Activated naive CD8-positive, alpha-beta T cell treated with anti-CD3 and anti-CD28 coated beads, Interleukin-2, amount 10 ng/mL, durations not matched to agents 7 days and 5 days (primary cell): ENCODE measurements around the gene FRMD3. TPM values are rescaled to one million over a fixed set of nuclear protein-coding genes. Genes with fewer than 3 reads are reported as not detected.

Source experiments
- ATAC-seq: fragments of 150-1000 bp; cut with Tn5 transposase; one replicate; pipeline ENCODE4 v1.10.0; 2021; ENCODE audit warnings: low read depth, moderate library complexity
- POLR2A ChIA-PET: fragments of 350-600 bp; sonication (Branson Sonifier 250); formaldehyde crosslinking; loops from one replicate; lab custom pipeline; 2021; ENCODE audit warnings: antibody characterized with exemption; lab: Charles Lee
- DNase-seq: peaks from one replicate; pipeline ENCODE4 v3.0.0; 2021
- H3K27ac Mint-ChIP-seq: one replicate; pipeline ENCODE4 v1.8.0; 2022; ENCODE audit warnings: mild to moderate bottlenecking, mixed read lengths
- H3K27me3 Mint-ChIP-seq: one replicate; pipeline ENCODE4 v1.8.0; 2022; ENCODE audit warnings: mild to moderate bottlenecking, moderate library complexity, mixed read lengths
- H3K36me3 Mint-ChIP-seq: one replicate; pipeline ENCODE4 v1.8.0; 2021; ENCODE audit warnings: mild to moderate bottlenecking, mixed read lengths
- H3K4me1 Mint-ChIP-seq: one replicate; pipeline ENCODE4 v1.8.0; 2021; ENCODE audit warnings: mixed read lengths
- H3K4me3 Mint-ChIP-seq: one replicate; pipeline ENCODE4 v1.8.0; 2022; ENCODE audit warnings: mild to moderate bottlenecking, moderate library complexity, mixed read lengths
- H3K9me3 Mint-ChIP-seq: one replicate; pipeline ENCODE4 v1.8.0; 2021; ENCODE audit warnings: mixed read lengths
- total RNA-seq, 2 experiments: library from RNA; stranded (reverse); gene quantifications; one replicate each; pipeline ENCODE4 v1.2.3, GENCODE V29; 2021

FRMD3 gene
- total RNA-seq, 2 experiments from 2014 or later, result 1.2 TPM

- H3K36me3 Mint-ChIP-seq, result no peaks in the 10 kb centered on the region
- no peak for ATAC-seq
- no peak overlapping the region for H3K27ac Mint-ChIP-seq
- peaks cover 4% of the 10 kb centered on the region for H3K9me3 Mint-ChIP-seq
- no peak for DNase-seq
- no peaks in the 10 kb centered on the region for H3K27me3 Mint-ChIP-seq
- H3K4me1 Mint-ChIP-seq, result no peaks in the 10 kb centered on the region
- no peak overlapping the region for H3K4me3 Mint-ChIP-seq
- POLR2A ChIA-PET, result no interaction called here
These were observed 263.4 kb downstream of the FRMD3 start for GRCh38 chr9:83274787-83275186.

DNA sequence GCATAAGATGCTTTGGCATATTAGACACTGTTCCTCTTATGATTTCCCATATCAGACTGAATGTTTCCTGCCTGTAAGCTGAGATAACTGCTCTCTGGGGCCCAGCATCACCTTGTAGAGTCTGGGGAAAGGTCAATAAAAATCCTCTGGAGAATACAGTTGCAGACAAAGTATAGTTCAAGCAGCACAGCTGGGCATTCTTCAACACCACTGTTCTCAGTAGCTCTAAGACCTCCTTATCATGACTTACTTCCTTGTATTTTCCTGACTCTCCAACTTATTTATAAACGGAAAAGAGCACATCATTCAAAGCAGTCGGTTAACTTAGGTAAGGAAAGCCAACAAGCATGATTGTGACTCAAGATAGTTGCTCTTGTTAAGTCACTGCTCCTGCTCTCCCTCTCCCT, 266.5 kb downstream of the FRMD3 start:
- POLR2A ChIA-PET, result no interaction called here
- H3K36me3 Mint-ChIP-seq, result no peaks in the 10 kb centered on the region
- no peaks in the 10 kb centered on the region for H3K4me1 Mint-ChIP-seq
- DNase-seq, result no peak
- no peak overlapping the region for H3K4me3 Mint-ChIP-seq
- ATAC-seq, result no peak
- no peaks in the 10 kb centered on the region for H3K9me3 Mint-ChIP-seq
- H3K27ac Mint-ChIP-seq, result no peak overlapping the region
- H3K27me3 Mint-ChIP-seq, result no peaks in the 10 kb centered on the region

GRCh38 chr9:83270116-83270515, 268.1 kb downstream of the FRMD3 start:
- POLR2A ChIA-PET, result no interaction called here
- H3K27ac Mint-ChIP-seq, result no peak overlapping the region
- DNase-seq (no peak), ATAC-seq (no peak)
- no peaks in the 10 kb centered on the region for H3K4me1 Mint-ChIP-seq
- no peaks in the 10 kb centered on the region for H3K36me3 Mint-ChIP-seq
- H3K27me3 Mint-ChIP-seq, result no peaks in the 10 kb centered on the region
- no peak overlapping the region for H3K4me3 Mint-ChIP-seq
- H3K9me3 Mint-ChIP-seq, result no peaks in the 10 kb centered on the region

GRCh38 chr9:83267741-83268140, 270.5 kb downstream of the FRMD3 start:
- Mint-ChIP-seq H3K27ac (no peak overlapping the region), H3K4me1 (no peaks in the 10 kb centered on the region), H3K9me3 (no peaks in the 10 kb centered on the region), H3K27me3 (no peaks in the 10 kb centered on the region), H3K4me3 (no peak overlapping the region), H3K36me3 (no peaks in the 10 kb centered on the region)
- POLR2A ChIA-PET, result no interaction called here
- no peak for ATAC-seq
- DNase-seq, result no peak

GRCh38 chr9:83266666-83267496, 271.3 kb downstream of the FRMD3 start:
- no peaks in the 10 kb centered on the region for H3K27me3 Mint-ChIP-seq
- H3K27ac Mint-ChIP-seq, result no peak overlapping the region
- ATAC-seq, result no peak
- H3K4me3 Mint-ChIP-seq, result no peak overlapping the region
- DNase-seq, result no peak
- H3K9me3 Mint-ChIP-seq, result no peaks in the 10 kb centered on the region
- POLR2A ChIA-PET, result no interaction called here
- no peaks in the 10 kb centered on the region for H3K36me3 Mint-ChIP-seq
- H3K4me1 Mint-ChIP-seq, result no peaks in the 10 kb centered on the region

DNA sequence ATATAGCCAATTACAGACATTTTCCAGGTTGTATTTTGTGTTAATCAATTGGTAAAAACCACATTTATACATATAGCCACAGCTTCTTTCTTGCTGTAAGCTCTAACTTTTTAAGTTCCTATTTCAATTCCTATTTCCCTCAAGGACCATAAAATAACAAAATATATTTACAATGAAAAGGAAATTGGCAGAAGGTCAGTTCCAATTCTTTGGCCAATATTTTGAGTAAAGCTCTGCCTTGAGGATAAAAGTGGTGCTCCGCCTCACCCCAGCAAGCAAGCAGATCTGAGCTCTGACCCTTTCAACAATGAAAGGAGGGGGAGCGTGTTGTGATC, 271.9 kb downstream of the FRMD3 start:
- Mint-ChIP-seq H3K4me1 (no peaks in the 10 kb centered on the region), H3K4me3 (no peak overlapping the region), H3K27me3 (no peaks in the 10 kb centered on the region), H3K9me3 (no peaks in the 10 kb centered on the region), H3K27ac (no peak overlapping the region), H3K36me3 (no peaks in the 10 kb centered on the region)
- no peak for ATAC-seq
- no peak for DNase-seq
- POLR2A ChIA-PET, result no interaction called here

GRCh38 chr9:83264315-83264714, 273.9 kb downstream of the FRMD3 start:
- Mint-ChIP-seq H3K27ac (no peak overlapping the region), H3K36me3 (no peaks in the 10 kb centered on the region), H3K4me3 (no peak overlapping the region), H3K4me1 (no peaks in the 10 kb centered on the region), H3K27me3 (no peaks in the 10 kb centered on the region), H3K9me3 (no peaks in the 10 kb centered on the region)
- POLR2A ChIA-PET, result no interaction called here
- DNase-seq (no peak), ATAC-seq (no peak)

DNA sequence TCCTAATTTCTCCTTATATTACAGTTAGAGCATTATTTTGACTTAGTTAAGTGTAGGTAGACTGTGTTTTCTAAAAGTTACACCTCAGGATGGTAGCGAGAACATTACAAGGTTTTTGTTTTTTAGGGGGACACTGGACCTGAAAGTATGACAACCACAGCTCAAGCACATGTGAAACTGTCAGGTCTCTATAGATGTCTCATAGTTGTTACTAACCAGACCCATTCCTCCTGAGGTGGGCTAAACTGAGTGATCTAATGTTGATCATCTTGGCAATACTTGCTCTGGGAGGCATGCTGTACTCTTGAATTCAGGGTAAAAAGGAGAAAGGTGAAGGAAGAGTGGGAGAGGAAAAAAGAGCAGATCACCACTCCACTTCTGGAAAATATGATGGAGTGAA, 278.6 kb downstream of the FRMD3 start:
- ATAC-seq (no peak), DNase-seq (no peak)
- no peaks in the 10 kb centered on the region for H3K4me1 Mint-ChIP-seq
- POLR2A ChIA-PET, result no interaction called here
- H3K27me3 Mint-ChIP-seq, result no peaks in the 10 kb centered on the region
- no peaks in the 10 kb centered on the region for H3K36me3 Mint-ChIP-seq
- no peak overlapping the region for H3K27ac Mint-ChIP-seq
- H3K9me3 Mint-ChIP-seq, result no peaks in the 10 kb centered on the region
- no peak overlapping the region for H3K4me3 Mint-ChIP-seq

- POLR2A ChIA-PET, result no interaction called here
- Mint-ChIP-seq H3K27me3 (no peaks in the 10 kb centered on the region), H3K4me1 (no peaks in the 10 kb centered on the region), H3K27ac (no peak overlapping the region), H3K9me3 (peaks cover under 1% of the 10 kb centered on the region), H3K4me3 (no peak overlapping the region), H3K36me3 (no peaks in the 10 kb centered on the region)
- ATAC-seq (no peak), DNase-seq (no peak)
These were observed 280.0 kb downstream of the FRMD3 start for GRCh38 chr9:83257937-83258891.

- ATAC-seq (no peak), DNase-seq (no peak)
- Mint-ChIP-seq H3K4me3 (no peak overlapping the region), H3K36me3 (no peaks in the 10 kb centered on the region), H3K27ac (no peak overlapping the region), H3K4me1 (no peaks in the 10 kb centered on the region), H3K27me3 (peaks cover 2% of the 10 kb centered on the region), H3K9me3 (peaks cover 11% of the 10 kb centered on the region)
- POLR2A ChIA-PET, result no interaction called here
These were observed 290.5 kb downstream of the FRMD3 start for GRCh38 chr9:83247732-83248131.

- POLR2A ChIA-PET, result no interaction called here
- Mint-ChIP-seq H3K36me3 (no peaks in the 10 kb centered on the region), H3K27ac (no peak overlapping the region), H3K4me1 (no peaks in the 10 kb centered on the region), H3K9me3 (no peaks in the 10 kb centered on the region), H3K4me3 (no peak overlapping the region), H3K27me3 (peaks cover 2% of the 10 kb centered on the region)
- no peak for ATAC-seq
- no peak for DNase-seq
These were observed 292.1 kb downstream of the FRMD3 start for GRCh38 chr9:83245979-83246659.

- POLR2A ChIA-PET, result no interaction called here
- DNase-seq (no peak), ATAC-seq (no peak)
- H3K36me3 Mint-ChIP-seq, result no peaks in the 10 kb centered on the region
- H3K4me3 Mint-ChIP-seq, result no peak overlapping the region
- no peak overlapping the region for H3K27ac Mint-ChIP-seq
- no peaks in the 10 kb centered on the region for H3K9me3 Mint-ChIP-seq
- H3K4me1 Mint-ChIP-seq, result no peaks in the 10 kb centered on the region
- no peaks in the 10 kb centered on the region for H3K27me3 Mint-ChIP-seq
These were observed 296.1 kb downstream of the FRMD3 start for GRCh38 chr9:83242066-83242465.

DNA sequence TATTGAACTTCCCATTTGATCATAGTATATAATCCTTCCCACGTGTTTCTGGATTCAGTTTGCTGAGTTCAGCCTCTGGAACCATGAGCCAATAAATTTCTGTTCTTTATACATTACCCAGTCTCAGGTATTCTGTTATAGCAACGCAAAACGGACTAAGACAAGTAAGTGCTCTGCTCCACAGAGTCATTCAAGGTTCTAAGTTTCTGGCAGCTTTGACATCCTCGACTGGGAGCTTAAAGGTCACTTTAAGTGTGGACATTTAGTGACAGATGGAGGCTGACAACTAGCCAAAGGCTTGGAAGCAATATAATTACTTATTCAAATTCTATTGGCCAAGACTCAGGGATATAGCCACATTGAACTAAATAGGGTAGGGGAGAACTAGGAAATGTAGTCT, 297.5 kb downstream of the FRMD3 start:
- no peaks in the 10 kb centered on the region for H3K36me3 Mint-ChIP-seq
- no peak overlapping the region for H3K27ac Mint-ChIP-seq
- no peaks in the 10 kb centered on the region for H3K9me3 Mint-ChIP-seq
- peaks cover under 1% of the 10 kb centered on the region for H3K27me3 Mint-ChIP-seq
- no peak for DNase-seq
- H3K4me1 Mint-ChIP-seq, result no peaks in the 10 kb centered on the region
- no peak for ATAC-seq
- no peak overlapping the region for H3K4me3 Mint-ChIP-seq
- POLR2A ChIA-PET, result no interaction called here
